GM23338 (cell line): Measurements from ENCODE around the gene MACROD1. TPM values are rescaled to one million over a fixed set of nuclear protein-coding genes. Genes with fewer than 3 reads are reported as not detected.
A peak's percentile ranks its signal among the peaks of the same experiment; 100 is the strongest.

Source experiments
- ATAC-seq: fragments of 200-7000 bp; cut with Tn5 transposase; 3 replicates; pipeline ENCODE4 v1.9.1; 2020
- DNase-seq: peaks from one replicate; pipeline ENCODE4 v3.0.0-alpha.2; 2015; ENCODE audit warnings: low spot score
- H2AFZ ChIP-seq: fragments of 200-600 bp; sonication (generic); 2 replicates; pipeline ENCODE4 v1.8.0; 2016; ENCODE audit warnings: antibody characterized with exemption, mild to moderate bottlenecking, moderate library complexity
- H3F3A ChIP-seq: fragments of 200-600 bp; sonication (generic); replicated peaks from 2 replicates; pipeline ENCODE4 v1.8.0; 2017; ENCODE audit warnings: antibody characterized with exemption, mixed run types, low read depth
- H3K27ac ChIP-seq: fragments of 200-600 bp; sonication (generic); 2 replicates; pipeline ENCODE4 v1.6.1; 2016; ENCODE audit warnings: low read depth
- H3K27me3 ChIP-seq: fragments of 200-600 bp; sonication (generic); 2 replicates; pipeline ENCODE4 v1.8.0; 2016; ENCODE audit warnings: mild to moderate bottlenecking, mixed run types, moderate library complexity; ENCODE audit not compliant: insufficient read depth
- H3K36me3 ChIP-seq: fragments of 200-600 bp; sonication (generic); 2 replicates; pipeline ENCODE4 v1.8.0; 2016; ENCODE audit warnings: mild to moderate bottlenecking; ENCODE audit not compliant: insufficient read depth
- H3K4me1 ChIP-seq: fragments of 200-600 bp; sonication (generic); 2 replicates; pipeline ENCODE4 v1.8.0; 2016; ENCODE audit warnings: mild to moderate bottlenecking, moderate library complexity; ENCODE audit not compliant: insufficient read depth
- H3K4me2 ChIP-seq: fragments of 200-600 bp; sonication (generic); 2 replicates; pipeline ENCODE4 v1.7.1; 2017; ENCODE audit warnings: mixed run types
- H3K4me3 ChIP-seq: fragments of 200-600 bp; sonication (generic); 2 replicates; pipeline ENCODE4 v1.6.1; 2016; ENCODE audit warnings: mixed run types
- H3K79me2 ChIP-seq: fragments of 200-600 bp; sonication (generic); replicated peaks from 2 replicates; pipeline ENCODE4 v1.8.0; 2017; ENCODE audit warnings: mild to moderate bottlenecking; ENCODE audit not compliant: insufficient read depth
- H3K9me2 ChIP-seq: fragments of 200-600 bp; sonication (generic); 2 replicates; pipeline ENCODE4 v1.8.0; 2017; ENCODE audit not compliant: insufficient read depth
- H4K20me1 ChIP-seq: fragments of 200-600 bp; sonication (generic); replicated peaks from 2 replicates; pipeline ENCODE4 v1.8.0; 2017; ENCODE audit warnings: mild to moderate bottlenecking; ENCODE audit not compliant: insufficient read depth
- H3K27ac Mint-ChIP-seq: 2 replicates; pipeline ENCODE4 v1.8.0; 2020; ENCODE audit warnings: inconsistent platforms, mild to moderate bottlenecking, moderate library complexity, mixed read lengths
- H3K27me3 Mint-ChIP-seq: 3 replicates; pipeline ENCODE4 v1.8.0; 2022; ENCODE audit warnings: low read depth, mild to moderate bottlenecking, moderate library complexity, mixed read lengths, inconsistent platforms; ENCODE audit not compliant: insufficient read depth, poor library complexity
- H3K36me3 Mint-ChIP-seq: 3 replicates; pipeline ENCODE4 v1.8.0; 2021; ENCODE audit warnings: low read depth, mild to moderate bottlenecking, inconsistent platforms, moderate library complexity, mixed read lengths
- H3K4me1 Mint-ChIP-seq: 3 replicates; pipeline ENCODE4 v1.8.0; 2020; ENCODE audit warnings: mild to moderate bottlenecking, inconsistent platforms, mixed read lengths
- H3K4me3 Mint-ChIP-seq: 3 replicates; pipeline ENCODE4 v1.8.0; 2021; ENCODE audit warnings: moderate library complexity, mild to moderate bottlenecking, inconsistent platforms, mixed read lengths
- H3K9me3 Mint-ChIP-seq: 3 replicates; pipeline ENCODE4 v1.8.0; 2020; ENCODE audit warnings: moderate library complexity, mild to moderate bottlenecking, inconsistent platforms, mixed read lengths
- CREB1 ChIP-seq: fragments of 250-450 bp; sonication (Bioruptor Pico); IDR thresholded peaks from 2 replicates; pipeline ENCODE4 v1.5.0; 2020; ENCODE audit warnings: low read depth, mild to moderate bottlenecking, moderate library complexity
- EZH2phosphoT487 ChIP-seq: fragments of 200-600 bp; sonication (generic); IDR thresholded peaks from one replicate; pipeline ENCODE4 v1.8.1; 2018; ENCODE audit warnings: antibody characterized with exemption; ENCODE audit not compliant: unreplicated experiment
- POLR2AphosphoS5 ChIP-seq: IDR thresholded peaks from 2 replicates; pipeline ENCODE4 v1.6.1; 2016; ENCODE audit warnings: antibody characterized with exemption, low read depth
- ZNF114 ChIP-seq: fragments of 250-450 bp; sonication (Bioruptor Pico); IDR thresholded peaks from 2 replicates; pipeline ENCODE4 v1.5.0; 2020; ENCODE audit warnings: mild to moderate bottlenecking, moderate library complexity
- polyA plus RNA-seq: library from polyadenylated mRNA; unstranded; fragments of >200 nt; fragmentation: Nextera tagmentation; extraction: Ambion mirVana; gene quantifications from 2 replicates; pipeline ENCODE4 v1.2.1, GENCODE V29; 2016
- total RNA-seq: library from RNA; depleted of rRNA; stranded (reverse); fragments of >200 nt; shearing (Covaris generic); gene quantifications from 2 replicates; pipeline ENCODE4 v1.2.3, GENCODE V29; 2014
- TF ChIP-seq, protein P1 (sequence below): IDR thresholded peaks from 2 replicates; pipeline ENCODE4 v1.6.1; 2016; ENCODE audit warnings: antibody characterized with exemption
- TF ChIP-seq, protein P2 (sequence below): fragments of 250-450 bp; sonication (Bioruptor Pico); IDR thresholded peaks from 2 replicates; pipeline ENCODE4 v1.5.0; 2020; ENCODE audit warnings: mild to moderate bottlenecking, moderate library complexity

The MACROD1 gene
- total and polyA plus RNA-seq, 2 experiments from 2014 or later = 33.0 to 51.6 TPM

DNA sequence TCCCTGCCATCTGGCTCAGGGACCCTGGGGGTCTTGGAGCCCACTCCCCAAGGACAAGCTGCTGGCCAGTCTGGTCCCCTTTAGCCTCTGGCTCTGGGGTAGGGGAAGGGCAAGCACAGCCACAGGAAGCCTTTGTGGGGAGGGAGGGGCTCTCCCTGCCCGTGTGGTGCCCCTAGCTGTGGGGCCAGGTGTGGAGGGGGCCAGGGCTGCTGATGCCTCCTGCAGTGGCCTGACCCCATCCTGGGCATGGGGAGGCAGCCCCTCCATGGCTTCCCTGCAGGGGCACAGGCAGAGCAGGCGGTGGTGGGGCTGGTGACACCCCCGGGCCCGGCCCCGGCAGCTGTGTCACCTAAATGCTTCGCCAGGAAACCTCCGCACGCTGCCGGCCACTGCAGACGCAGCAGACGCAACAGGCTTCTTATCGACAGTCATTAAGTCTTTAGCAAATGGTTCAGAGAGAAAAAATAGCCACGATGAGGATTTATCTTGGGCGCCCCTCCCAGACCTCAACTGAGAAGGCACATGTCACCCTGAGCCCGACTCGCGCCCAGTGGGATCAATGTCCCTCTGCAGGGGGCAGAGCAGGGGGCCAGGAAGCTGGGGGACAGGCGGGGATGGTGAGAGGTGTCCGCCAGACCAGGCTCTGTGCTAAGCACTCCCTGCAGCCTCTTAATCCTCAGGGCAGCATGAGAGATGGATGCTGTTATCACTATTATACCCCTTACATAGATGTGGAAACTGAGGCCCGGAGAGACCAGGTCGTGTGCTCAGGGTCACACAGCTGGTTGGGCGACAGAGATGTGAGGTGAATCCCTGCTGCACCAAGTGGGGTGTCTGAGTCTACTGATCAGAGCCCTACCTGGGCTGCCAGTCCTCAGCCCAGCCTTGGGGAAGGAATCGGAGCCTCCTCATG, 96.3 kb downstream of the MACROD1 start:
- Histone ChIP-seq H2AFZ (no peak overlapping the region), H3K4me3 (no peak overlapping the region), H3F3A (no peaks in the 10 kb centered on the region), H3K79me2 (no peaks in the 10 kb centered on the region), H3K4me1 (peaks cover 5% of the 10 kb centered on the region; the same call in 1 of the 2 replicates), H4K20me1 (peaks cover 5% of the 10 kb centered on the region; the same call in 1 of the 2 replicates), H3K9me2 (no peaks in the 10 kb centered on the region), H3K4me2 (no peak overlapping the region), H3K36me3 (no peaks in the 10 kb centered on the region), H3K27me3 (peaks cover 79% of the 10 kb centered on the region), H3K27ac (no peak overlapping the region)
- ATAC-seq (peak; percentile 8; the same call in 1 of the 3 replicates), DNase-seq (no peak)
- no peak overlapping the region for H3K27ac Mint-ChIP-seq
- H3K27me3 Mint-ChIP-seq = peaks cover 38% of the 10 kb centered on the region
- peaks cover 19% of the 10 kb centered on the region for H3K4me1 Mint-ChIP-seq
- H3K36me3 Mint-ChIP-seq = no peaks in the 10 kb centered on the region; the same call in 2 of the 3 replicates
- TF ChIP-seq CREB1 (CRISPR knock-in tag) (no peak), POLR2AphosphoS5 (no peak), EZH2phosphoT487 (no peak), ZNF114 (CRISPR knock-in tag) (no peak)
- TF ChIP-seq, protein P1, sequence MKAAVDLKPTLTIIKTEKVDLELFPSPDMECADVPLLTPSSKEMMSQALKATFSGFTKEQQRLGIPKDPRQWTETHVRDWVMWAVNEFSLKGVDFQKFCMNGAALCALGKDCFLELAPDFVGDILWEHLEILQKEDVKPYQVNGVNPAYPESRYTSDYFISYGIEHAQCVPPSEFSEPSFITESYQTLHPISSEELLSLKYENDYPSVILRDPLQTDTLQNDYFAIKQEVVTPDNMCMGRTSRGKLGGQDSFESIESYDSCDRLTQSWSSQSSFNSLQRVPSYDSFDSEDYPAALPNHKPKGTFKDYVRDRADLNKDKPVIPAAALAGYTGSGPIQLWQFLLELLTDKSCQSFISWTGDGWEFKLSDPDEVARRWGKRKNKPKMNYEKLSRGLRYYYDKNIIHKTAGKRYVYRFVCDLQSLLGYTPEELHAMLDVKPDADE = no peak
- TF ChIP-seq, protein P2, sequence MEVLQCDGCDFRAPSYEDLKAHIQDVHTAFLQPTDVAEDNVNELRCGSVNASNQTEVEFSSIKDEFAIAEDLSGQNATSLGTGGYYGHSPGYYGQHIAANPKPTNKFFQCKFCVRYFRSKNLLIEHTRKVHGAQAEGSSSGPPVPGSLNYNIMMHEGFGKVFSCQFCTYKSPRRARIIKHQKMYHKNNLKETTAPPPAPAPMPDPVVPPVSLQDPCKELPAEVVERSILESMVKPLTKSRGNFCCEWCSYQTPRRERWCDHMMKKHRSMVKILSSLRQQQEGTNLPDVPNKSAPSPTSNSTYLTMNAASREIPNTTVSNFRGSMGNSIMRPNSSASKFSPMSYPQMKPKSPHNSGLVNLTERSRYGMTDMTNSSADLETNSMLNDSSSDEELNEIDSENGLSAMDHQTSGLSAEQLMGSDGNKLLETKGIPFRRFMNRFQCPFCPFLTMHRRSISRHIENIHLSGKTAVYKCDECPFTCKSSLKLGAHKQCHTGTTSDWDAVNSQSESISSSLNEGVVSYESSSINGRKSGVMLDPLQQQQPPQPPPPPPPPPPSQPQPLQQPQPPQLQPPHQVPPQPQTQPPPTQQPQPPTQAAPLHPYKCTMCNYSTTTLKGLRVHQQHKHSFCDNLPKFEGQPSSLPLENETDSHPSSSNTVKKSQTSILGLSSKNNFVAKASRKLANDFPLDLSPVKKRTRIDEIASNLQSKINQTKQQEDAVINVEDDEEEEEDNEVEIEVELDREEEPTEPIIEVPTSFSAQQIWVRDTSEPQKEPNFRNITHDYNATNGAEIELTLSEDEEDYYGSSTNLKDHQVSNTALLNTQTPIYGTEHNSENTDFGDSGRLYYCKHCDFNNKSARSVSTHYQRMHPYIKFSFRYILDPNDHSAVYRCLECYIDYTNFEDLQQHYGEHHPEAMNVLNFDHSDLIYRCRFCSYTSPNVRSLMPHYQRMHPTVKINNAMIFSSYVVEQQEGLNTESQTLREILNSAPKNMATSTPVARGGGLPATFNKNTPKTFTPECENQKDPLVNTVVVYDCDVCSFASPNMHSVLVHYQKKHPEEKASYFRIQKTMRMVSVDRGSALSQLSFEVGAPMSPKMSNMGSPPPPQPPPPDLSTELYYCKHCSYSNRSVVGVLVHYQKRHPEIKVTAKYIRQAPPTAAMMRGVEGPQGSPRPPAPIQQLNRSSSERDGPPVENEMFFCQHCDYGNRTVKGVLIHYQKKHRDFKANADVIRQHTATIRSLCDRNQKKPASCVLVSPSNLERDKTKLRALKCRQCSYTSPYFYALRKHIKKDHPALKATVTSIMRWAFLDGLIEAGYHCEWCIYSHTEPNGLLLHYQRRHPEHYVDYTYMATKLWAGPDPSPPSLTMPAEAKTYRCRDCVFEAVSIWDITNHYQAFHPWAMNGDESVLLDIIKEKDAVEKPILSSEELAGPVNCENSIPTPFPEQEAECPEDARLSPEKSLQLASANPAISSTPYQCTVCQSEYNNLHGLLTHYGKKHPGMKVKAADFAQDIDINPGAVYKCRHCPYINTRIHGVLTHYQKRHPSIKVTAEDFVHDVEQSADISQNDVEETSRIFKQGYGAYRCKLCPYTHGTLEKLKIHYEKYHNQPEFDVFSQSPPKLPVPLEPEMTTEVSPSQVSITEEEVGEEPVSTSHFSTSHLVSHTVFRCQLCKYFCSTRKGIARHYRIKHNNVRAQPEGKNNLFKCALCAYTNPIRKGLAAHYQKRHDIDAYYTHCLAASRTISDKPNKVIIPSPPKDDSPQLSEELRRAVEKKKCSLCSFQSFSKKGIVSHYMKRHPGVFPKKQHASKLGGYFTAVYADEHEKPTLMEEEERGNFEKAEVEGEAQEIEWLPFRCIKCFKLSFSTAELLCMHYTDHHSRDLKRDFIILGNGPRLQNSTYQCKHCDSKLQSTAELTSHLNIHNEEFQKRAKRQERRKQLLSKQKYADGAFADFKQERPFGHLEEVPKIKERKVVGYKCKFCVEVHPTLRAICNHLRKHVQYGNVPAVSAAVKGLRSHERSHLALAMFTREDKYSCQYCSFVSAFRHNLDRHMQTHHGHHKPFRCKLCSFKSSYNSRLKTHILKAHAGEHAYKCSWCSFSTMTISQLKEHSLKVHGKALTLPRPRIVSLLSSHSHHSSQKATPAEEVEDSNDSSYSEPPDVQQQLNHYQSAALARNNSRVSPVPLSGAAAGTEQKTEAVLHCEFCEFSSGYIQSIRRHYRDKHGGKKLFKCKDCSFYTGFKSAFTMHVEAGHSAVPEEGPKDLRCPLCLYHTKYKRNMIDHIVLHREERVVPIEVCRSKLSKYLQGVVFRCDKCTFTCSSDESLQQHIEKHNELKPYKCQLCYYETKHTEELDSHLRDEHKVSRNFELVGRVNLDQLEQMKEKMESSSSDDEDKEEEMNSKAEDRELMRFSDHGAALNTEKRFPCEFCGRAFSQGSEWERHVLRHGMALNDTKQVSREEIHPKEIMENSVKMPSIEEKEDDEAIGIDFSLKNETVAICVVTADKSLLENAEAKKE (CRISPR knock-in tag) = no peak
- H3K9me3 Mint-ChIP-seq = no peaks in the 10 kb centered on the region
- H3K4me3 Mint-ChIP-seq = no peak overlapping the region
